ENCODE measurements around the gene DUSP15. TPM values are rescaled to one million over a fixed set of nuclear protein-coding genes. Genes with fewer than 3 reads are reported as not detected.
A peak's percentile ranks its signal among the peaks of the same experiment; 100 is the strongest.

Gene DUSP15
- total and polyA plus RNA-seq, 2 of the 4 experiments (the other 2 are of a cell fraction), result not detected

DNA sequence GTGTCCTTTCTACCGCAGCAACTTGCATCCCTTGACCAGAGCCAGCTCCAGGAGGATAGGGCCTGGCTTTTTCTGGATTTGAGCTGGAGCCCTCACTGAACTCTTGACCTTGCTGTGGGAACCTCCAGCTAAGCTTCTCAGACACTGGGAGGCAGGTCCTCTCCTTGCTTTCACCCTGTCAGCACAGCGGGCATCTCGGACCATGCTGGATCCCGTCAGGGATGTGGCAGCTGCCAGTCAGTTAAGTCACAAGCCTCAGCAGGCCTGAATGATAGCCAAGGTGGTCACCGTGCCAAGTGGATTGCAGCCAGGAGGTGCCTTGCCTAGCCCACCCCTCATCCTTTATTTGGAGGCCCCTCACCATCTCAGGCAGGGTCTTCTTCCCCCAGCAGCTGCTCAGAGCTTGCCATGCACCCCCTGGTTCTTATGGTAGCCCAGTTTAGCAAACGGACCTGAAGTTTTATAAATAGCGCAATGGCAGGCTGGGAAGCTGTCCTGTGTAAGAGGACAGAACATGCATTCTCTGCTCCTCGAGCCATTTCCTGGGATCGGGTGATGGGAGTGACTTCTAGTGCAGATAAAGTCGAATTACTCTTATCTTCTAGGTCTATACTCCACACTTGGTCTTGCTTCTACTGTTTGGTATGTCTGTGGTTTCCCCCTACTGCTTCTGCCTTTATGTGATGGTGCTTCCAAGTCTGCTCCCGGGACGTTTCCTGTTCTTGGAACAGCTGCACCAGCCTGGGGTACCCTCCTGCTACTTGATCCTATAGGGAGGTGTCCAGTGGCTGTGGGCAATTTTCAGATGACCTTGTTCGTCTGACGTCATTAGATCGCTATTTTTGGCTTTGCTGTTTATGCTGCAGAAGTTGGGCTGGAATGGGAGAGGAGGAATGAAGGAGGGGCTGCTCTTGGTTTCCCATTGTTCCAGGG lies 58.3 kb downstream of the DUSP15 start:
- peak overlapping the region; percentile 83; the same call in 2 of the 3 replicates for H2BK15ac ChIP-seq (ENCODE audit: low read depth, low read length)
- H2AFZ ChIP-seq (replicated peaks; ENCODE audit: low read length, poor library complexity), result peak overlapping the region; percentile 78
- H2BK5ac ChIP-seq (ENCODE audit: low read depth, low read length, poor library complexity, severe bottlenecking), result peak overlapping the region; percentile 12
- H3K4me2 ChIP-seq (ENCODE audit: low read depth, low read length), result peak overlapping the region; percentile 55
- peak overlapping the region in 1 of 2 experiments; percentile 71; a peak in 1 of 4 replicates for H4K8ac ChIP-seq (ENCODE audit: low read depth in 2 of 2, low read length in 2 of 2)
- no peak overlapping the region for H3K9ac ChIP-seq (ENCODE audit: low read depth, low read length)
- POLR2A ChIA-PET (ENCODE audit: unreplicated experiment), result no interaction called here
- DNase-seq, result peak; percentile 96
- dilution Hi-C loops (cut with HindIII; ENCODE audit: low sequenced_read_pairs, unreplicated experiment) (no loop called here), in situ Hi-C loops (cut with MboI; ENCODE audit: low sequenced_read_pairs) (no loop called here), intact Hi-C loops (cut with micrococcal nuclease) (loop anchor here (1.0 kb wide), 1 partner anchor 151 kb away; no protein-coding TSS in a partner anchor)
- H3K18ac ChIP-seq (ENCODE audit: low read depth, low read length), result peak overlapping the region; percentile 32
- H2BK120ac ChIP-seq (ENCODE audit: low read depth, low read length), result peak overlapping the region; percentile 90
- no peaks in the 10 kb centered on the region for H3K36me3 ChIP-seq (ENCODE audit: control insufficient read depth, insufficient read depth, low read length)
- peak overlapping the region; percentile 8; the same call in 1 of the 2 replicates for H4K91ac ChIP-seq (ENCODE audit: insufficient read depth, low read depth, low read length)
- peak overlapping the region; percentile 11; the same call in 1 of the 2 replicates for H3K27ac ChIP-seq (ENCODE audit: insufficient read depth, low read length)
- peak; percentile 87 for ATAC-seq (ENCODE audit: low read depth)
- 85% methylated on average over 4 of the region's 15 CpGs; no CpG with 5 or more reads in 1 of the 2 experiments for WGBS, 2 experiments (ENCODE audit: extremely low coverage in 2 of 2, insufficient read length in 1 of 2)
- 0 out of 2 replicates have a peak, but pooled peaks cover 4% of the 10 kb centered on the region for H4K20me1 ChIP-seq (ENCODE audit: insufficient read depth, low read length)
- H3K4me3 ChIP-seq (ENCODE audit: insufficient read depth, low read depth, low read length), result no peak overlapping the region
- H2AK9ac ChIP-seq (replicated peaks; ENCODE audit: low read depth, low read length, poor library complexity), result peak overlapping the region; percentile 90
- CTCF ChIA-PET, result interaction anchor here (0.8 to 1.2 kb wide), 2 partner anchors 11 to 178 kb away, joined by 3 read pairs; no protein-coding TSS in a partner anchor
- H3K9me1 ChIP-seq (ENCODE audit: insufficient read depth, low read length), result peaks cover 24% of the 10 kb centered on the region
- H3K56ac ChIP-seq (ENCODE audit: extremely low read depth, insufficient read depth, low read length), result no peak overlapping the region
- no peaks in the 10 kb centered on the region for H3K27me3 ChIP-seq (ENCODE audit: control insufficient read depth, insufficient read depth, low read length)
- peak overlapping the region; percentile 84 for H3K14ac ChIP-seq (replicated peaks; ENCODE audit: low read depth, low read length)
- peak overlapping the region; percentile 74 for H3K4ac ChIP-seq (ENCODE audit: low read depth, low read length)
- no peaks in the 10 kb centered on the region for H3K9me3 ChIP-seq (ENCODE audit: control insufficient read depth, insufficient read depth, low read length)
- H2AK5ac ChIP-seq (ENCODE audit: low read depth, low read length), result peak overlapping the region; percentile 96
- H3K79me1 ChIP-seq (ENCODE audit: low read depth in 1 of 2, low read length in 2 of 2), result peaks cover 3 to 18% of the 10 kb centered on the region in 2 experiments; a peak in 3 of 4 replicates
- H3K4me1 ChIP-seq (ENCODE audit: control insufficient read depth, insufficient read depth, low read length), result peaks cover 25% of the 10 kb centered on the region
- peak overlapping the region; percentile 67 for H3K23ac ChIP-seq (ENCODE audit: low read depth, low read length)
- H2BK20ac ChIP-seq (ENCODE audit: low read depth, low read length), result peak overlapping the region; percentile 73
- TF ChIP-seq RFX5 (IDR thresholded peaks at IDR 0.05; ENCODE audit: low read depth, low read length), result no peak
- peak; percentile 69 for TF ChIP-seq RCOR1 (IDR thresholded peaks at IDR 0.05; ENCODE audit: insufficient replicate concordance, low read length)
- BruUV-seq (replicated peaks), result no TSS peak
- H4K5ac ChIP-seq (ENCODE audit: low read depth, low read length), result peak overlapping the region; percentile 30; the same call in 1 of the 2 replicates
